GM21737 (cell line): Measurements from ENCODE around the gene BLOC1S3.
A peak's percentile ranks its signal among the peaks of the same experiment; 100 is the strongest.

Source experiments
- ATAC-seq: cut with Tn5 transposase; IDR thresholded peaks from one replicate; pipeline ENCODE4 v1.9.1; 2021; ENCODE audit warnings: mild to moderate bottlenecking, moderate library complexity; ENCODE audit not compliant: unreplicated experiment

The BLOC1S3 gene

GRCh38 chr19:45178262-45179071 lies at the start of gene BLOC1S3:
Gene BLOC1S3, plus strand, starts transcription at chr19:45178784. Its CDS starts 513 bp downstream, at chr19:45179297.
- peak; percentile 73 for ATAC-seq

DNA sequence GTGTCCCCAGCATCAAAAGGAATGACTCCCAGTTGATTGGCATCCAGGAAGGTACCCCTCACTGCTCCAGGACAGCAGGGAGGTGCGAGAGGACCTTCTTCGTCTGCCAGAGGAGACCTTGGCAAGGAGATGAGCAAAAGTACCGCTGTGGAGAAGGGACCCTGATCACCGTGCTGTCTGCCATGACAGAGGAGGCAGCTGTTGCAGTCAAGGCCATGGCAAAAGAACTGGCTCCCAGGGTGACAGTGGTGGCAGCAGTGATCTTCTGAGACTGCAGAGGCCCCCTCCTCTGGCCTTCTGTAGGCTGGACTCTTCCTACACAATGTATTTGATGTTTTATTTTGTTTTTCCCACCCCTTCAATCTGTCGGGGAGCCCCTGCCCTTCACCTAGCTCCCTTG lies 49.8 kb upstream of the BLOC1S3 start:
- no peak for ATAC-seq

- ATAC-seq: no peak
Measured at GRCh38 chr19:45130236-45130635, 48.3 kb upstream of the BLOC1S3 start.

- no peak for ATAC-seq
Measured at GRCh38 chr19:45130888-45131615, 47.5 kb upstream of the BLOC1S3 start.

DNA sequence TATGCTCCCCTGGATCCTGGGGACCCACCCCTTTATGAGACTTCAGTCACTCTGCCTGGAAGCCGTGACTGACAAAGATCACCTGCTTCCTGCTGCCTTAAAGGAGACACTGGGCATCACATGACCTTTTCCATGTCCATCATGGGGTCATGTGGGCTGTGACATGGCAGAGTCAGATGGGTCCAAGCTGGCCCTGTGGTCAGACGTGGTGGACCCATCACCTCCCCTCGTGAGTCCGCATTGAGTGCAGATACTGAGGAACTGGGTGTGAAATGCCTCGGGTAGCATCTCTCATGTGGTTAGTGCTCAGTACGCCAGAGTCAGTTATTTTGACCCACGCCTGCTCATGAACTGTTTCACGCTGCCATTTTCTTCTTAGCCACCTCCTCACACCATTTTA lies 44.9 kb upstream of the BLOC1S3 start:
- ATAC-seq: no peak

GRCh38 chr19:45135176-45135885 lies 43.3 kb upstream of the BLOC1S3 start:
- ATAC-seq: no peak

DNA sequence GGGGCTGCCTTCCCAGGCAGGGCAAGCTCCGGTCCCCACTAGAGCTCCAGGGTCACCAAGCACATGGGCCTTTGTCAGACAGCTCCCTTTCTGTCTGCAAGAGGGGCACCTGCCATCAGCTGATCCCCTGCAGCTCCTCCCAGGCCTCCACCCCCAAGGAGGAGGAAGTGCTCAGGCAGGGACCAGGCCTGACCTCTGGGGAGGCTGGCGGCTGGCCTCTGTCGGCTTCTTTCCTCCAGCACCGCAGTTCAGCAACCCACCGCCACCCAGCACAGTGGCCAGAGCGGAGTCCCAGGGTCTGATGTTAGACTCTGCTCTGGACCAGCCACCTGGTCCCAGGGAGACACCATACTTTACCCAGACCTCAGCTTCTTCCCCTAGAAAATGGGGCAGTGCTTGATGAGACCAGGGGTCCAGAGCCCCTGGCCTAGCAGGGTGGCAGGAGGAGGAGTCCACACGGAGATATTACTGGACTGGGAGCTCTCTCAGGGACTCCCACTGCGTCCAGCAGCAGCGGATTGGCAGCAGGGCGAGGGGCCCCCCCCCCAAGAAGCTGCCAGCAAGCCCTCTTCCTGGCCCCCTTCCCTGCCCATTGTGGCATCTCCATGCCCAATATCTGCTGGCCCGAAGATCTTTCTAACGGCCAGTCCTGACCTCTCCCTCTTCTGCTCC lies 41.9 kb upstream of the BLOC1S3 start:
- no peak for ATAC-seq

GRCh38 chr19:45137179-45137761 lies 41.3 kb upstream of the BLOC1S3 start:
- ATAC-seq: peak; percentile 65

GRCh38 chr19:45138303-45138751 lies 40.3 kb upstream of the BLOC1S3 start:
- no peak for ATAC-seq

DNA sequence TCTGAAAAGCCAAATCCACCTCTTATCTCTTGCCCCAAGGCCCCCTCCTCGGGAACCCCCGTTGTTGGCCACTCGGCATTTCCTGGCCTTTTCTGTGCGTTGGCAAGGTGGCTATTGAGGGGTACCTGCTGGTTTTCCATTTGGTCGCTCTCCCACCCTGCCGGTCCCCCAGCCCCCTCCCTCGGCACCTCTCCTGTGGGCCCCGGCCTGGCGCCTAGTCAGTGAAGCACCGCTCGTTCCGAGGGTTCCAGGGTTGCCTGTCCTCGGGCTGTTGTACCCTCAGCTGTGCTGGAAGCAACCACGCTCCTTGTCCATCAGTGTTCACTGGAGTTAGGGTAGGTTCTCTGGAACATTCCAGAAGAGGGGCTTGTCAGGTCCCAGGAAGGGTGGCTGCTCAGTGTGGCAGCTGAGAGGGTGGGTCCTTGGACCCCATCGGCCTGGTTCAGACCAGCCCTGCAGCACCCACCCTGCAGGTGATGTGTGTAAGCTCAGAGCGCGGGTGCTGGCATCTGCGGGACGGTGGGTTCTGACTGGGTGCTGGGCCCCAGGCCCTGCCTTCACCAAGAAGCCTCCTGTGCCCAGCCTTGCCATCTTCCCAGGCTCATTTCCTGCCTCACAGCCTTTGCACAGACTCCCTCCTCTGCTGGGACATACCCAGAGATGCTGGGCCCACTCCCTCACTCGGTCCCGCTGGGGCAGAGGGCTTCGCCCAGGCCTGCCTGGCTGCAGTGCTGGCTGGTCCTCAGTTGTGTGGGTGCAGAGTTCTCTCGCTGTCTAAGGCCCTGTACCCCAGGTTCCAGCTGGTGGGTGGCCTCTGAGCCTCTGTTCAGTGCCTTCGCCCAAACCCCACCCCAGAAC lies 39.1 kb upstream of the BLOC1S3 start:
- no peak for ATAC-seq

DNA sequence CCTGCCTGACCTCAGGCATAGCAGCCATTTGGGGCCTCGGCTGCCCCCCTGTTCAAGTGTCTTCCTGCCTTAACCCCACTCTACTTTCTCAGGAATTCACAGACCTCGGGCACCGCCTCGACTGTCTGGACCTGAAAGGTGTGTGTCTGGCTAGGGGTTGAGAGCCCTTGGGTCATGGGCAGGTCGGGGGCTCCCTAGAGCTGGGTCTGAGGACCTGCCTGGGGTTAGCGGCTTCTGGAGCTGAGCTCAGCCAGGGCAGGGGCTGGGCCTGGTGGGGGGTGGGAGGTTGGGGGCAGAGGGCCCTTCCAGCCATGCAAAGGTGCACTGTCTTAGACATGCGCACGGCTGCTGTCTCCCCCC lies 38.5 kb upstream of the BLOC1S3 start:
- no peak for ATAC-seq

DNA sequence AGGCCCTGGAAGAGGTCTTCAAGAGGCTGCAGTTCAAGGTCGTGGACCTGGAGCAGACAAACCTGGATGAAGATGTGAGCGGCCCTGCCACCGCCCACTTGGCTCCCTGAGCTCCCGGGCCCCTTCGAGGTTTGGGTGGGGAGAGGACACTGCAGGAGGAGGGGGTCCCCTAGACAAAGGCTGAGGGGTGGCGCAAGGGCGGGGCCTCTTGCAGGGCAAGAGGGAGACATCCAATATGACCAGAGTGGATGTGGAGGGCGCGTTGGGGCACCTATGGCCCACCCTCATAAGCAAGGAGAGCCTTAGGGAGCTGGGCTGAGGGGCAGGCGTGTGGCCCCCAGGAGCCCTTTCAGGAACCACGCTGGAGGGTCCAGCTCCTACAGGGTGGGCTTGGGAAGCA lies 38.1 kb upstream of the BLOC1S3 start:
- ATAC-seq: no peak

GRCh38 chr19:45141203-45141900 lies 37.2 kb upstream of the BLOC1S3 start:
- no peak for ATAC-seq

- ATAC-seq: no peak
Measured at GRCh38 chr19:45142016-45142725, 36.4 kb upstream of the BLOC1S3 start.

GRCh38 chr19:45142726-45143110 lies 35.9 kb upstream of the BLOC1S3 start:
- ATAC-seq: no peak

GRCh38 chr19:45144431-45145269 lies 33.9 kb upstream of the BLOC1S3 start:
- no peak for ATAC-seq

DNA sequence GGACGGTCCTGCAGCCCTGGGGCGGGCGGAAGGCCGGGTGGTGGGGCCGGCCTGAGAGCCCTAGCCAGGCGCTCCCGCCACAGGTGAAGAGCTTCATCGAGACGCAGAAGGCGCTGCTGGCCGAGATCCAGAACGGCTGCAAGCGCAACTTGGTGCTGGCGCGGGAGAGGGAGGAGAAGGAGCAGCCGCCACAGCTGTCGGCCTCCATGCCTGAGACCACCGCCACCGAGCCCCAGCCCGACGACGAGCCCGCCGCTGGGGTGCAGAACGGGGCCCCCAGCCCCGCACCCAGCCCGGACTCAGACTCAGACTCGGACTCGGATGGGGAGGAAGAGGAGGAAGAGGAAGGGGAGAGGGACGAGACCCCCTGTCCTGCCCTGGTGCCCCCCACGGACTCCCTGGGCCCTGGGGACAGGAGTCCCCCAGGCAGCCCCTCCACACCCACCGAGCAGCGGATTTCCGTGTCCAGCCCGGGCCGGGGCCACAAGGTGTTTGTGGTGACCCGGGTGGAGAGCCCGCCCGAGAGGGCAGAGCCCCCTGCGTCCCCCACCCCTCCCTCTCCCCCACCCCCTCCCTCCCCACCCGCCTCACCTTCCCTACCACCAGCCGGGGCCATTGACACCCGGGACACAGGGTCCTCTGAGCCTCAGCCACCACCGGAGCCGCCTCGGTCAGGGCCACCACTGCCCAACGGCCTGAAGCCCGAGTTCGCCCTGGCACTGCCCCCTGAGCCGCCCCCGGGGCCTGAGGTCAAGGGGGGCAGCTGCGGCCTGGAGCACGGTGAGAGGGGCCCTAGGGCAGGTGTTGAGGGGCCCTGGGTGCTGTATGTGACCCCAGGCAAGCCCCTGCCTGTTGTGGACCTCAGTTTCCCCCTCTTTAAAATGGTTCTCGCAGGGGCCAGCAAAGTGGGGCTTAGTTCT lies 33.1 kb upstream of the BLOC1S3 start:
- ATAC-seq: no peak
